HepG2 (cell line): ENCODE results near the gene NOS1AP.

Experiments
- JUN ChIP-seq: sonication (generic); formaldehyde crosslinking; IDR thresholded peaks from 2 replicates; pipeline ENCODE4 v1.4.0; 2020; ENCODE audit warnings: mild to moderate bottlenecking, missing genetic modification reagents
- MEF2D ChIP-seq: sonication (generic); formaldehyde crosslinking; IDR thresholded peaks from 2 replicates; pipeline ENCODE4 v1.5.1; 2020; ENCODE audit warnings: mild to moderate bottlenecking, missing genetic modification reagents
- NCOA5 ChIP-seq: sonication (generic); formaldehyde crosslinking; IDR thresholded peaks from 2 replicates; pipeline ENCODE4 v1.4.0; 2020; ENCODE audit warnings: missing genetic modification reagents
- NFATC3 ChIP-seq: sonication (generic); formaldehyde crosslinking; IDR thresholded peaks from 2 replicates; pipeline ENCODE4 v1.5.1; 2020; ENCODE audit warnings: mild to moderate bottlenecking, missing genetic modification reagents
- ZNF7 ChIP-seq: IDR thresholded peaks from 2 replicates; pipeline ENCODE4 v1.6.1; 2016; ENCODE audit warnings: missing biosample characterization, missing genetic modification reagents
- ZNF83 ChIP-seq: sonication (generic); formaldehyde crosslinking; IDR thresholded peaks from 2 replicates; pipeline ENCODE4 v1.4.0; 2020; ENCODE audit warnings: missing genetic modification reagents, mild to moderate bottlenecking, borderline replicate concordance
- TF ChIP-seq, protein P1 (sequence below): sonication (generic); formaldehyde crosslinking; IDR thresholded peaks from 2 replicates; pipeline ENCODE4 v1.5.0; 2020; ENCODE audit warnings: mild to moderate bottlenecking, missing genetic modification reagents

DNA sequence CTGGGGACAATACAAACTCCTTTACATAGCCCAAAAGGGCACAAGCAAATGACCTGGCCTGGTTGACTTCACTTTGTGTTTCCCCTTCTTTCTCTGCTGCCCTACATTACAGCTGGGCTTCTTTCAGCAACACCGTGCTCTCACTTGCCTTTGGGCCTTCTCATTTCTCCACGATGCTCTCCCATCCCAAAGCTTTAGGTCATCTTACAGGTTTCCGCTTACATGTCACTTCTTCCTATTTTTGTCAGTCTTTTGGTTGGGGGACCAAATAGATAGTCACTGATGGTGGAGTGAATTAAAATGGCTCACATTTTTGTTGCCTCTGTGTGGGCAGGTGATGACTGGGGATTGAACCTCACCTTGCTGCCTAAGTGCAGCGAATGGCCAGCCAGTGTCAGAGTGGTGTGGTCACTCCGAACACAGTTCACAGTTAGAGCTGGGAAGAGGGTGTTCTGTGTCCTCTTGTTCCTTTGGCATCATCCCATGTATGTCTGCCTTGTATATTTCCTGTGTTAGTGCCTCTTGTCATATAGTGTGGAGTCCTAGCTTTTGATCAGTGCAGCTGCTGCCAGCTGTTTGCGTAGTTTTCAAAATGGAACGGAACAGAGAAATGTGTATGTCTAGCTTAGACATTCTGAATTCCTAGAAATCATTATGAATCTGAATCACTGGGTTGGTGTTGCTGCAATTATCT is 134.8 kb downstream of the NOS1AP start:
- TF ChIP-seq NFATC3 (CRISPR knock-in tag): no peak
- TF ChIP-seq ZNF83 (CRISPR knock-in tag): no peak
- no peak for TF ChIP-seq JUN (CRISPR knock-in tag)
- TF ChIP-seq NCOA5 (CRISPR knock-in tag): no peak
- TF ChIP-seq, protein P1, sequence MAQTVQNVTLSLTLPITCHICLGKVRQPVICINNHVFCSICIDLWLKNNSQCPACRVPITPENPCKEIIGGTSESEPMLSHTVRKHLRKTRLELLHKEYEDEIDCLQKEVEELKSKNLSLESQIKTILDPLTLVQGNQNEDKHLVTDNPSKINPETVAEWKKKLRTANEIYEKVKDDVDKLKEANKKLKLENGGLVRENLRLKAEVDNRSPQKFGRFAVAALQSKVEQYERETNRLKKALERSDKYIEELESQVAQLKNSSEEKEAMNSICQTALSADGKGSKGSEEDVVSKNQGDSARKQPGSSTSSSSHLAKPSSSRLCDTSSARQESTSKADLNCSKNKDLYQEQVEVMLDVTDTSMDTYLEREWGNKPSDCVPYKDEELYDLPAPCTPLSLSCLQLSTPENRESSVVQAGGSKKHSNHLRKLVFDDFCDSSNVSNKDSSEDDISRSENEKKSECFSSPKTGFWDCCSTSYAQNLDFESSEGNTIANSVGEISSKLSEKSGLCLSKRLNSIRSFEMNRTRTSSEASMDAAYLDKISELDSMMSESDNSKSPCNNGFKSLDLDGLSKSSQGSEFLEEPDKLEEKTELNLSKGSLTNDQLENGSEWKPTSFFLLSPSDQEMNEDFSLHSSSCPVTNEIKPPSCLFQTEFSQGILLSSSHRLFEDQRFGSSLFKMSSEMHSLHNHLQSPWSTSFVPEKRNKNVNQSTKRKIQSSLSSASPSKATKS (CRISPR knock-in tag): no peak
- no peak for TF ChIP-seq MEF2D (CRISPR knock-in tag)
- no peak for TF ChIP-seq ZNF7 (CRISPR knock-in tag)
